ENCODE data around the gene FBXO34.

The FBXO34 gene

DNA sequence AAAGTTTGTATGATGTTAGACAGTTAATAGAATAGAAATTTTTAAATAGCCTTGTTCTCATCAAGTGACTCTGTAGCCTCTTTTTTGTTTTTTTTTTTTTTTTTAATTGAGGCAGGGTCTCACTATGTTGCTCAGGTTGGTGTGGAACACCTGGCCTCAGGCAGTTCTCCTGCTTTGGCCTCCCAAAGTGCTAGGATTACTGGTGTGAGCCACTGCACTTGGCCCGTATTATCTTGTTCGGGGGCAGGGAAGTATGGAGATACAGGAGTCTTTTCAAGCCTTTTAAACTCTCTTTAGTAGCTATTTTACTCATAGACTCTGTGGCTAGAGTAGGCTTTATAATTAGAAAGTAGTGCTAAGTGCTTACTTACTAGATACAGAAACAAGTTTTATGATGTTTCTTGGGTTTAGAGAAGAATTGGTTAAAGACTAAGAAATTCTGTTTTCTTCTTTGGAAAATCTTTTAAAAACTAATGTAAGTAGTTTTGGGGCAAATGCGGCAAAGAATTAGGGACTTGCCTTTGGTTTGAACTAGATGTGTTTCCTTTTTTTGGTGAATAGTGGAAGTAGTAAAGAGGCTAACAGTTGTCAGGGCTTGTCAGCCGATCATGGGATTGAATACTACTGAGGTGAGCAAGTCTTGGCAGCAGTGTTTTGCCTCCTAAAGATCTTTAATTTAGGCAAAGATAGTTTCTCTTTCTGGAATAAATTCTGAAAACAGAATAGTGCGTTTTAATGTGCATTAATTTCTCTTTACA is 31.3 kb downstream of the FBXO34 start:
- Histone ChIP-seq H3K27me3 (ENCODE audit: insufficient read depth, low read length) (no peaks in the 10 kb centered on the region), H3K4me1 (ENCODE audit: control insufficient read depth in 1 of 2, insufficient read depth in 2 of 2, low read length in 2 of 2) (no peaks in the 10 kb centered on the region), H2AFZ (ENCODE audit: insufficient read depth, low read length, poor library complexity) (no peak overlapping the region), H3K79me1 (ENCODE audit: low read length) (no peaks in the 10 kb centered on the region), H3K9ac (ENCODE audit: low read length) (no peak overlapping the region), H4K12ac (ENCODE audit: low read depth, low read length) (no peak overlapping the region), H2BK12ac (ENCODE audit: low read length) (no peak overlapping the region), H2BK120ac (ENCODE audit: insufficient read depth, low read length, poor library complexity) (no peak overlapping the region), H4K8ac (ENCODE audit: low read depth, low read length) (no peak overlapping the region), H3K18ac (ENCODE audit: low read length) (no peak overlapping the region), H3K9me3 (ENCODE audit: insufficient read depth, low read depth, low read length) (no peaks in the 10 kb centered on the region), H3K4me3 (ENCODE audit: low read depth, low read length) (no peak overlapping the region), H4K91ac (ENCODE audit: low read depth, low read length) (no peak overlapping the region), H3K14ac (ENCODE audit: low read length) (no peak overlapping the region), H2BK5ac (ENCODE audit: low read depth, low read length, poor library complexity) (no peak overlapping the region), H3K79me2 (ENCODE audit: control insufficient read depth, insufficient read depth, low read length, poor library complexity) (no peaks in the 10 kb centered on the region), H3K27ac (ENCODE audit: low read depth, low read length) (no peak overlapping the region), H3K4ac (ENCODE audit: low read depth, low read length) (no peak overlapping the region), H3K4me2 (ENCODE audit: low read length) (no peak overlapping the region), H2AK5ac (ENCODE audit: low read length) (no peak overlapping the region), H3K23ac (ENCODE audit: low read length) (no peak overlapping the region), H3K36me3 (ENCODE audit: control insufficient read depth in 1 of 2, insufficient read depth in 2 of 2, low read length in 2 of 2) (peaks cover 5 to 7% of the 10 kb centered on the region in 2 experiments)
- no CpG with 5 or more reads among the region's 5 CpGs for WGBS (ENCODE audit: extremely low coverage, insufficient coverage, insufficient read length)
- no peak for DNase-seq

DNA sequence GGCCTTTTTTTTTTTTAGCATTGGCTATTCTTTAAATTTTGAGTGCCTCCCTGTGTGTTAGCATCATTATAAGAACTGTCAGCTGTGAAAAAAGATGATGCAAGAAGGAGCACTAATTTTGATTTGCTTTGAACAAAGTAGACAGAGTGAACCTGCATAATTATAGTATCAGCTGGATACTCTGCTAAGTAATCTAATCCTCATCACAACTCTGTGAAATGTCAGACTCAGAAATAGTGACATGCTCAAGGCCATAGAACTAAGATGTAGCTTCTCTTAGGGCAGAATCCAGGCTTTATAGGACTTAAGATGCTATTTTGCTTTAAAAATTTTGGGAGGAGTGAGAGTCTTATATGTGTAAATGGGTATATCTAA is 31.9 kb downstream of the FBXO34 start:
- Histone ChIP-seq H3K23ac (ENCODE audit: low read length) (no peak overlapping the region), H3K79me1 (ENCODE audit: low read length) (no peaks in the 10 kb centered on the region), H3K4me1 (ENCODE audit: control insufficient read depth in 1 of 2, insufficient read depth in 2 of 2, low read length in 2 of 2) (no peaks in the 10 kb centered on the region), H3K79me2 (ENCODE audit: control insufficient read depth, insufficient read depth, low read length, poor library complexity) (no peaks in the 10 kb centered on the region), H2AFZ (ENCODE audit: insufficient read depth, low read length, poor library complexity) (no peak overlapping the region), H4K91ac (ENCODE audit: low read depth, low read length) (no peak overlapping the region), H3K9me3 (ENCODE audit: insufficient read depth, low read depth, low read length) (no peaks in the 10 kb centered on the region), H3K27ac (ENCODE audit: low read depth, low read length) (no peak overlapping the region), H3K4ac (ENCODE audit: low read depth, low read length) (no peak overlapping the region), H4K8ac (ENCODE audit: low read depth, low read length) (no peak overlapping the region), H3K4me3 (ENCODE audit: low read depth, low read length) (no peak overlapping the region), H3K9ac (ENCODE audit: low read length) (no peak overlapping the region), H2BK12ac (ENCODE audit: low read length) (no peak overlapping the region), H2BK5ac (ENCODE audit: low read depth, low read length, poor library complexity) (no peak overlapping the region), H2AK5ac (ENCODE audit: low read length) (no peak overlapping the region), H3K4me2 (ENCODE audit: low read length) (no peak overlapping the region), H3K36me3 (ENCODE audit: control insufficient read depth in 1 of 2, insufficient read depth in 2 of 2, low read length in 2 of 2) (peaks cover 5 to 7% of the 10 kb centered on the region in 2 experiments), H3K27me3 (ENCODE audit: insufficient read depth, low read length) (no peaks in the 10 kb centered on the region), H3K18ac (ENCODE audit: low read length) (no peak overlapping the region), H4K12ac (ENCODE audit: low read depth, low read length) (no peak overlapping the region), H2BK120ac (ENCODE audit: insufficient read depth, low read length, poor library complexity) (no peak overlapping the region), H3K14ac (ENCODE audit: low read length) (no peak overlapping the region)
- DNase-seq, result no peak

DNA sequence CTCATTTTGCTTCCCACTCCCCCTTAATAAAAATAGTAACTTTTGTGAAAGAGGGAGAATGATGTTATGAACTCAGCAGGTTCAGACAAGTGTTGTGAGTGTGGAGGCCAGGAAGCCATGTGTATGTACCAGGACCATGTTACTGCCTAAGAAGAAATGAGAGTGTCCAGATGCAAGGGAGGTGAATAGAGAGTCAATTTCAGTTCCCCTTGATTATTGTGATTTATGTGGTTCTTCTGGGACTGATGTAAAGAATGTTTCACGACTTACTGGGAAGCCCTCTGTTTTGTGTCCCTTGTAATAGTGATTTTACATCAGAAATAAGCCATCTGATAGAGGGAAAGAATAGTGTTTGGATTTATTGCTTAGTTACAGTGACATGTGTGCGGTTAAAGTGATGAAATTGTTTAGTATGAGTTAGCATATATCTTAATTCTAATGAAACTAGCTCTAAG is 32.5 kb downstream of the FBXO34 start:
- no peak for DNase-seq
- Histone ChIP-seq H3K4me1 (ENCODE audit: control insufficient read depth in 1 of 2, insufficient read depth in 2 of 2, low read length in 2 of 2) (no peaks in the 10 kb centered on the region), H3K4ac (ENCODE audit: low read depth, low read length) (no peak overlapping the region), H3K4me2 (ENCODE audit: low read length) (no peak overlapping the region), H3K36me3 (ENCODE audit: control insufficient read depth in 1 of 2, insufficient read depth in 2 of 2, low read length in 2 of 2) (peaks cover 3% of the 10 kb centered on the region in 2 experiments), H3K9ac (ENCODE audit: low read length) (no peak overlapping the region), H3K27ac (ENCODE audit: low read depth, low read length) (no peak overlapping the region), H3K79me1 (ENCODE audit: low read length) (no peaks in the 10 kb centered on the region), H3K14ac (ENCODE audit: low read length) (no peak overlapping the region), H3K18ac (ENCODE audit: low read length) (no peak overlapping the region), H2AFZ (ENCODE audit: insufficient read depth, low read length, poor library complexity) (no peak overlapping the region), H3K27me3 (ENCODE audit: insufficient read depth, low read length) (no peaks in the 10 kb centered on the region), H2AK5ac (ENCODE audit: low read length) (no peak overlapping the region), H4K8ac (ENCODE audit: low read depth, low read length) (no peak overlapping the region), H2BK12ac (ENCODE audit: low read length) (no peak overlapping the region), H2BK120ac (ENCODE audit: insufficient read depth, low read length, poor library complexity) (no peak overlapping the region), H3K9me3 (ENCODE audit: insufficient read depth, low read depth, low read length) (no peaks in the 10 kb centered on the region), H4K12ac (ENCODE audit: low read depth, low read length) (no peak overlapping the region), H3K79me2 (ENCODE audit: control insufficient read depth, insufficient read depth, low read length, poor library complexity) (no peaks in the 10 kb centered on the region), H3K23ac (ENCODE audit: low read length) (no peak overlapping the region), H3K4me3 (ENCODE audit: low read depth, low read length) (no peak overlapping the region), H4K91ac (ENCODE audit: low read depth, low read length) (no peak overlapping the region), H2BK5ac (ENCODE audit: low read depth, low read length, poor library complexity) (no peak overlapping the region)
- WGBS (ENCODE audit: extremely low coverage, insufficient coverage, insufficient read length), result no CpG with 5 or more reads among the region's 2 CpGs

GRCh38 chr14:55306938-55307589 is 35.8 kb downstream of the FBXO34 start:
- H4K91ac ChIP-seq (ENCODE audit: low read depth, low read length), result no peak overlapping the region
- H3K4me2 ChIP-seq (ENCODE audit: low read length), result no peak overlapping the region
- no peak overlapping the region for H3K14ac ChIP-seq (ENCODE audit: low read length)
- H3K36me3 ChIP-seq (ENCODE audit: control insufficient read depth in 1 of 2, insufficient read depth in 2 of 2, low read length in 2 of 2), result peaks cover under 1 to 1% of the 10 kb centered on the region in 2 experiments
- no CpG with 5 or more reads among the region's 5 CpGs for WGBS (ENCODE audit: extremely low coverage, insufficient coverage, insufficient read length)
- H3K4ac ChIP-seq (ENCODE audit: low read depth, low read length), result no peak overlapping the region
- H3K79me1 ChIP-seq (ENCODE audit: low read length), result no peaks in the 10 kb centered on the region
- H3K4me1 ChIP-seq (ENCODE audit: control insufficient read depth in 1 of 2, insufficient read depth in 2 of 2, low read length in 2 of 2), result no peaks in the 10 kb centered on the region
- no peaks in the 10 kb centered on the region for H3K79me2 ChIP-seq (ENCODE audit: control insufficient read depth, insufficient read depth, low read length, poor library complexity)
- no peak overlapping the region for H2AK5ac ChIP-seq (ENCODE audit: low read length)
- H2AFZ ChIP-seq (ENCODE audit: insufficient read depth, low read length, poor library complexity), result no peak overlapping the region
- DNase-seq, result peak in 1 of 2 donors; percentile 52
- no peak overlapping the region for H4K12ac ChIP-seq (ENCODE audit: low read depth, low read length)
- H3K27ac ChIP-seq (ENCODE audit: low read depth, low read length), result no peak overlapping the region
- H3K9ac ChIP-seq (ENCODE audit: low read length), result no peak overlapping the region
- no peak overlapping the region for H4K8ac ChIP-seq (ENCODE audit: low read depth, low read length)
- no peaks in the 10 kb centered on the region for H3K27me3 ChIP-seq (ENCODE audit: insufficient read depth, low read length)
- no peak overlapping the region for H3K4me3 ChIP-seq (ENCODE audit: low read depth, low read length)
- H2BK5ac ChIP-seq (ENCODE audit: low read depth, low read length, poor library complexity), result no peak overlapping the region
- H3K18ac ChIP-seq (ENCODE audit: low read length), result no peak overlapping the region
- H3K9me3 ChIP-seq (ENCODE audit: insufficient read depth, low read depth, low read length), result peaks cover under 1% of the 10 kb centered on the region
- no peak overlapping the region for H2BK120ac ChIP-seq (ENCODE audit: insufficient read depth, low read length, poor library complexity)
- no peak overlapping the region for H3K23ac ChIP-seq (ENCODE audit: low read length)
- no peak overlapping the region for H2BK12ac ChIP-seq (ENCODE audit: low read length)

Measured in trophoblast cell (in vitro differentiated cells and primary cell).